Endothelial cell of umbilical vein (primary cell): ENCODE data around the gene CTSD.

Experiments used
- CTCF ChIP-seq, 2 donors: IDR thresholded peaks; 1 replicate in 1 of 2; 2 replicates in 1 of 2; pipeline ENCODE4 v1.5.1; 2011; ENCODE audit warnings: low read length in 2 of 2, mild to moderate bottlenecking in 2 of 2, moderate library complexity in 2 of 2, control low read depth in 1 of 2, inconsistent platforms in 1 of 2, low read depth in 1 of 2; ENCODE audit not compliant: insufficient read depth in 1 of 2; ENCODE audit errors: extremely low read depth in 1 of 2
- FOS ChIP-seq: IDR thresholded peaks from 2 replicates; pipeline ENCODE4 v1.6.1; 2011; ENCODE audit warnings: mild to moderate bottlenecking, low read length, moderate library complexity, borderline replicate concordance; ENCODE audit not compliant: insufficient read depth
- MAX ChIP-seq: IDR thresholded peaks from 2 replicates; pipeline ENCODE4 v1.6.1; 2011; ENCODE audit not compliant: insufficient read depth, insufficient read length
- POLR2A ChIP-seq: IDR thresholded peaks from 2 replicates; pipeline ENCODE4 v1.6.1; 2012; ENCODE audit warnings: low read depth, mild to moderate bottlenecking, control low read depth, low read length
- POLR2AphosphoS5 ChIP-seq: IDR thresholded peaks from 2 replicates; pipeline ENCODE4 v1.6.1; 2012; ENCODE audit warnings: low read depth, mild to moderate bottlenecking, control low read depth, low read length, moderate library complexity; ENCODE audit not compliant: insufficient read depth

GRCh38 chr11:1782031-1782590 lies 18.4 kb upstream of the CTSD start:
- TF ChIP-seq CTCF (IDR thresholded peaks at IDR 0.05; ENCODE audit: extremely low read depth in 1 of 2, insufficient read depth in 1 of 2, low read depth in 1 of 2, low read length in 2 of 2): no peak
- no peak for TF ChIP-seq POLR2A
- TF ChIP-seq MAX: no peak
- TF ChIP-seq POLR2AphosphoS5: no peak
- no peak for TF ChIP-seq FOS
